ENCODE data around the gene PACSIN1. TPM values are rescaled to one million over a fixed set of nuclear protein-coding genes. Genes with fewer than 3 reads are reported as not detected.

Gene PACSIN1
- under 1 TPM in 5 of 7 donors, not detected in 2; 0.08 to 0.47 (median 0.35) TPM for total RNA-seq
- polyA plus RNA-seq, result under 1 TPM; 0.45 to 0.55 TPM
- long read RNA-seq, donor 1, result 0 reads
- long read RNA-seq, donor 2, partial matches to known transcripts, result 0 of 1 reads
- long read RNA-seq, donor 2, other reads (novel, unspliced or antisense), result 0 of 1 reads
- long read RNA-seq, donor 3, partial matches to known transcripts, result 0 of 4 reads
- long read RNA-seq, donor 3, other reads (novel, unspliced or antisense), result 4 of 4 reads

GRCh38 chr6:34465531-34466241 is at the start of gene PACSIN1:
Gene PACSIN1, plus strand, starts transcription at chr6:34466076. Its CDS starts 60,230 bp downstream, at chr6:34526306.
- H3K4me3 ChIP-seq, result no peak within 1 kb of the TSS
- H3K9me3 ChIP-seq, result no peaks in the 10 kb centered on the region
- 2 to 5% (median 2%) methylated on average over 31 to 67 of the region's 67 CpGs for WGBS, 3 donors
- TF ChIP-seq POLR2A (IDR thresholded peaks at IDR 0.05) (no peak), CTCF (IDR thresholded peaks at IDR 0.05) (no peak), EP300 (IDR thresholded peaks at IDR 0.05) (no peak)
- intact Hi-C loops (cut with DNase I), result no loop called here
- no peak for DNase-seq
- peaks cover 3% of the 10 kb centered on the region for H3K27me3 ChIP-seq
- no peaks in the 10 kb centered on the region for H3K36me3 ChIP-seq
- no peaks in the 10 kb centered on the region for H3K4me1 ChIP-seq (ENCODE audit: insufficient read depth)
- no peak within 1 kb of the TSS for H3K27ac ChIP-seq

GRCh38 chr6:34416877-34417371 is 49.0 kb upstream of the PACSIN1 start:
- H3K4me1 ChIP-seq (ENCODE audit: insufficient read depth), result peaks cover 6% of the 10 kb centered on the region
- no peak overlapping the region for H3K4me3 ChIP-seq
- no peaks in the 10 kb centered on the region for H3K36me3 ChIP-seq
- H3K27ac ChIP-seq, result no peak overlapping the region
- no peaks in the 10 kb centered on the region for H3K27me3 ChIP-seq
- intact Hi-C loops (cut with DNase I), result loop anchor here in 2 of 4 donors (5.0 kb wide), 2 partner anchors 170 to 220 kb away; partner anchors contain the start of gene SMIM29 (in 1 of the 2)
- H3K9me3 ChIP-seq, result no peaks in the 10 kb centered on the region
- 46 to 52% (median 47%) methylated on average over 7 of the region's 7 CpGs for WGBS, 3 donors
- TF ChIP-seq CTCF (IDR thresholded peaks at IDR 0.05) (no peak), EP300 (IDR thresholded peaks at IDR 0.05) (no peak), POLR2A (IDR thresholded peaks at IDR 0.05) (no peak)
- DNase-seq, result no peak

- Histone ChIP-seq H3K27me3 (no peaks in the 10 kb centered on the region), H3K4me3 (no peak overlapping the region), H3K4me1 (ENCODE audit: insufficient read depth) (peaks cover 6% of the 10 kb centered on the region), H3K36me3 (no peaks in the 10 kb centered on the region), H3K27ac (no peak overlapping the region), H3K9me3 (no peaks in the 10 kb centered on the region)
- TF ChIP-seq POLR2A (IDR thresholded peaks at IDR 0.05), result no peak
- 70 to 84% (median 80%) methylated on average over 5 of the region's 5 CpGs for WGBS, 3 donors
- DNase-seq, result no peak
- intact Hi-C loops (cut with DNase I), result loop anchor here in 2 of 4 donors (5.0 kb wide), 2 partner anchors 171 to 221 kb away; partner anchors contain the start of gene SMIM29 (in 1 of the 2)
Measured at GRCh38 chr6:34418367-34418766, 47.5 kb upstream of the PACSIN1 start.

- DNase-seq, result no peak
- 93 to 97% (median 94%) methylated on average over 5 of the region's 5 CpGs for WGBS, 3 donors
- H3K9me3 ChIP-seq, result no peaks in the 10 kb centered on the region
- H3K27me3 ChIP-seq, result no peaks in the 10 kb centered on the region
- H3K36me3 ChIP-seq, result no peaks in the 10 kb centered on the region
- TF ChIP-seq CTCF (IDR thresholded peaks at IDR 0.05) (no peak), POLR2A (IDR thresholded peaks at IDR 0.05) (no peak), EP300 (IDR thresholded peaks at IDR 0.05) (no peak)
- no peak overlapping the region for H3K27ac ChIP-seq
- H3K4me3 ChIP-seq, result no peak overlapping the region
- H3K4me1 ChIP-seq (ENCODE audit: insufficient read depth), result peaks cover 3% of the 10 kb centered on the region
- intact Hi-C loops (cut with DNase I), result loop anchor here in 1 of 4 donors (10.0 kb wide), 1 partner anchor 192 kb away; no protein-coding TSS in a partner anchor
Measured at GRCh38 chr6:34423254-34423653, 42.6 kb upstream of the PACSIN1 start.
